ENCODE data around the gene PRKACG. TPM values are rescaled to one million over a fixed set of nuclear protein-coding genes. Genes with fewer than 3 reads are reported as not detected.
"Not testable (repeated sequence)": the region's sequence is repeated elsewhere in the genome, so short reads cannot be mapped to it uniquely, and the experiment has no call there.

Gene PRKACG
- polyA plus RNA-seq, 12 donors, result 0.11 to 0.13 (median 0.12) TPM; not detected in 8

DNA sequence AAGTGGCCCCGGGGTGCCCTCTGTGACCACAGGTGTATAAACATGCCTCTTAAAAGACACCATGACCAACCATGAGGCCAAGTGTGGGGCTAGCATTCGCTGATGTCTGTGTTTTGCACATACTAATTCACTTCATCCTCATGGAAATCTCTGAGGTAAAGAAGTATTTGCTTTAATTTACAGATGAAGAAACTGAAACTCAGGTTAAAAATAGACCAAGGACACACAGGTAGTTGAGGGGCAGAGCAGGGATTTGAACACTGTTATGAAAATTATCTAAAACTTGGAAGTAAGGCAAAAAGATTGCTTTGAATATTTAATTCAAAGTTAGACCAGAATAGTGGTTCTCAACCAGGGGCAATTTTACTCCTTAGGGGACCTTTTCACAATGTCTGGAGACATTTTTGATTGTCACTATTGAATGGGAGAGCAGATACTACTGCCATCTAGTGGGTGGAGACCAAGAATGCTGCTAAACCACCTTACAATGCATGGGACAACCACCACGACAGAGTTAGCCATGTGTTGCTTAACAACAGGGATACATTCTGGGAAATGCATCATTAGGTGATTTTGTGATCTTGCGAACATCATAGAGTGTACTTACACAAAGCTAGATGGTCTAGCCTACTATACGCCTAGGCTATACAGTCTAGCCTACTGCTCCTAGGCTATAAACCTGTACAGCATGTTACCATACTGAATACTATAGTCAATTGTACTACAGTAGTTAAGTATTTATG lies 13.6 kb upstream of the PRKACG start:
- DNase-seq, result peak; percentile 35

DNA sequence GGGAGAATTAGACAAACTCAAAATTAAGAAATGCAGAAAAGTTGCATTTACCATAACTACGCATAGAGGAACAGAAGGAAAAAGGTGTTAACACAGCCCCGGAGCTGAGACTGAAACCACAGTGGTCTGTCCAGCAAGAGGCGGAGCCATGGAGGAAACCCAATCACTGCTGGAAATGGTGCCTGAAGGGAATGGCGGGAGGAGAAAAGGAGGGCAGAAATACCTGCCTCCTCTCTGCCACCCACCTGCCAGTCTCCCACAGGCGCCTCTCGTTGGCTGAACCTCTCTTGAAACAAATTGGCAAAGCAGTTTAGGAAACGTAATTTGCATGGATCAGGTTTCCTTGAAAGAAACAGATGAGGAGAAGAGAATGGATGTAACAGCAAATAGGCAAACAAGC lies 9.7 kb upstream of the PRKACG start:
- DNase-seq, result no peak

- DNase-seq, result no peak
Observed at GRCh38 chr9:69020301-69021145, 6.6 kb upstream of the PRKACG start.

- no peak for DNase-seq
Observed at GRCh38 chr9:69019808-69020207, 5.9 kb upstream of the PRKACG start.

GRCh38 chr9:69018737-69019136 lies 4.8 kb upstream of the PRKACG start:
- DNase-seq, result no peak

- no peak for DNase-seq
Observed at GRCh38 chr9:69016191-69017096, 2.5 kb upstream of the PRKACG start.

- DNase-seq, result no peak
Observed at GRCh38 chr9:69013382-69013727, 558 bp downstream of the PRKACG start.

DNA sequence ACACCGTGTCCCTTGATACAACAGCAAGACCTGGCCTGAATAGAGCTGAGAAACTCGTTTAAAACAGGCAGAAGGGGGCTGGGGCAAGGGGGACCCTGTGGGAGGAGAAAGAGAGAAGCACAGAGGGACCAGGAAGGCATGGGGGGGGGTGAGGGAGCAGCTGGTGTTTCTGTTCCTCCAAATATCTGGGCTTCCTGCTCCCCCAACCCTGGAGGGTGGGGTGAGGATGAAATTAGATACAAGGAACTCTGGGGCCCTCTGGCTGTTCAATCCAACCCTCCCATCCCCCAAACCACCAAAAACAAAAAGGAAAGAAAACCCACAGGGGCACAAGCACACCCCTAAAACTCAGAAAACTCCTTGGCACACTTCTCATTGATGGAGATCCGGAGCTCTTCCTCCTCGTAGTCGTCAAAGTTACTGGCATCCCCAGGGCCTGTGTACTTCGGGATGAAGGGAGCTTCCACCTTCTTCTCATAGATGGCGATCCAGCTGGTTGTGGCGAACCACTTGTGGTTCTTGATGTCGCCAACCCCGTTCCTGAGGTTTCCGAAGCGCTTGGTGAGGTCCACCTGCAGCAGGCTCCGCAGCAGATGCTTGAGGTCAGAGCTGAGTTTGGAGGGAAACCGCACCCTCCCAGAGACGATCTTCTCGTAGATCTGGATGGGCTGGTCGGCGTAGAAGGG lies 1.1 kb downstream of the PRKACG start:
- DNase-seq, result no peak

GRCh38 chr9:69009708-69010107 lies 4.2 kb downstream of the PRKACG start:
- DNase-seq, result no peak

- no peak for DNase-seq
Observed at GRCh38 chr9:69004836-69005235, 9.1 kb downstream of the PRKACG start.

DNA sequence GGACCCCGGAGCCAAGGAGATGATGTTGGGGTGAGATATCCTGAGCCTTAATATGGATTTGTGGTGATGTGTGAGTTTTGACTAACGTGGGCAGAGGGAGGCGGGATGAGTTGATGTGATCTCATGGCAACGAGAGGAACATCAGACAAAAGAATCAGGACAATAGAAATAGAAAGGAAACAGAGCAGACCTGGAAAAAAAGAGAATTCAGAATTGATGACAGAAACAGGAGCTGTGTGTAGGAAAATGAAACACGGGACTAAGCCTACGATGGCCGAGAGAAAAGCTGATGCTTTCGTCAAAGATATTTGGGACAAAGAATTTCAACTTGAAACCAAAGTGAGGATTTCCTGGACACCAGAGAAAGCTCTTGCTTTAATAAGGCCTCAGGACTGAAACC lies 10.9 kb downstream of the PRKACG start:
- no peak for DNase-seq

- no peak for DNase-seq
Observed at GRCh38 chr9:69001921-69002320, 12.0 kb downstream of the PRKACG start.

DNA sequence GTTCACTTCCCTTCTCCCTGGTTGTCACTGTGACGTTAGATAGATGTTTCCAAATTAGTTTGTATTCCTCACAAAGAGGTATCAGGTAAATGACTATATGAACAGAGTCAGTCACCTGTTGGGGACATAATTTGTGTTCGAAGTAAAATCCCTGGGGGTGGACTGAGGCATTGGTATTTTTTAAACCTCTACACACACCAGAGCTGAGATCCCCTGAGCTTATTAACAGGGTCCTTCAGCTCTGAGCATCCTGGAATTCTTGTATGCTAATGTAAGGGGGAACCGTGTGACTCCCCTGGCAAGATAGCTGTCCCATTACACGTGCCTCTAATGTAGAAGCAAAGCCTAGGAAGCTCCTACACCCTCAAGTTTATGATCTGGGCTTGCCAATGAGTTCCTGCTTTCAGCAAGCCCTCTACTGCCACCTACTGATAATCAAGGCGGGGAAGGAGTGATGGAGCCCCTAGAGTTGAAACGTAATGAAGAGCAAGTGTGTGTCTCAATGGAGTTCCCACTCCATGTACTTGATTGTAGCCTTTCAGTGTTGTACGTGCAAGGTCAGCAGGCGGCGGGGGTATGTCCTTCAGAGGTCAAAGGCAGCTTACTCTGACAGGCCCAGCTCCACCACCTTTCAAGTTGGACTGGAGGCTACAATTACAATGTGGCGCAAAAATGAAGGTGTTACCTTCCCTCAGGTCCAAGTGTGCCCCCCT lies 14.4 kb downstream of the PRKACG start:
- DNase-seq, result peak; percentile 64

DNA sequence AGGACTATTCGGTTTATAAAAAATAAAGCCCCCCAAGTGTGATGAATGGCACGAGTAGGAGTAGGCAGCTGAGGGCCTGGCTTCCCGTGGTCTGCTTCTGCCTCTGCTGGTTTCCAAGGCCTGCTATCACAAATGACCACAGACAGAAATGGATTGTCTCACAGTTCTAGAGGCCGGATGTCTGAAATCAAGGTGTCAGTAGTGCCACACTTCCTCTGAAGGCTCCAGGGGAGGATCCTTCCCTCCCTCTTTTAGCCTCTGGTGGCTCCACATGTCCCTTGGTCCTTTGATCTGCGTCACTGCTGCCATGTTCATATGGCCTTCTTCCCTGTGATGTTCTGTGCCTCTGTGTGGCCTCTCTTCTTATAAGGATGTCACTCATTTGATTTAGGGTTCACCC lies 15.1 kb downstream of the PRKACG start:
- DNase-seq, result no peak

DNA sequence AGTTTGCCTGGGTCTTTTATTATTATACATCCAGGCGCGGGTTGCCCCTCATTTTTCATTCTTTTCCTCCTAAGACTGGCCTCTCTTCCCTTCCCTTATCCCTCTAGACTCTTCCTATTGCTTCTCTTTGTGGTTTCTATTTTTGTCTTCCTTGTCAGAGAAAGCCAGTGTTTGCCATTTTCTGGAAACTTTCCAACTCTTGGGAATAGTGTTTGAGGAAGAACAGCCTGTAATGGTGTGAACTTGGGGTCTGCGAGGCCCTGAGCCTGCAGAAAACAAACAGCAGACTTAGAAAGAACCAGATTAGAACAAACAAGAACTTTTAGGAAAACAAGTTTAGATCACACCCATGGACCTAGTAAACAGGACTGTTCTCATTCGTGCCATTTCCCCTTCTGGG lies 15.5 kb downstream of the PRKACG start:
- DNase-seq, result no peak

DNA sequence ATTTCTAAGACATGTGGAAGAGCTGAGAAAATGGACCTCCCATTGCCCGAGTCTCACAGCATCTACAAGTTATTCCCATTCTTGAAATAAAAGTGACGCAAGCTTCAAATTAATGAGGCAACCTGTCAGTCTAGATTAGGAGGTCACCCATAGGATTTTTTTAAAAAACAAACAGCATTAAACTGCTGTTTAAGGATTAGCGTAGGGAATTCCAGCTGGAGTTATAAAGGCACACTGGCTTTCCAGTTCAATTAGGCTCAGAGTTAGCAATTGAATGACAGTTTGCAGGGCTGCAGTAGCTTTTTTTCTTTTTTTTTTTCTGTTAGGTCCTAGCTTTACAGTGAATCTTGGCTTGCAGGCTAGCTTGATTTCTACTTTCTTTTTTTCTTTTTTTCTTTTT lies 16.2 kb downstream of the PRKACG start:
- DNase-seq, result no peak

- DNase-seq, result no peak
Observed at GRCh38 chr9:68996462-68996861, 17.5 kb downstream of the PRKACG start.

- DNase-seq, result no peak
Observed at GRCh38 chr9:68995776-68996175, 18.1 kb downstream of the PRKACG start.

GRCh38 chr9:68991457-68991856 lies 22.5 kb downstream of the PRKACG start:
- DNase-seq, result no peak

GRCh38 chr9:68986949-68987348 lies 27.0 kb downstream of the PRKACG start:
- not testable (repeated sequence) for DNase-seq

All from muscle of arm (tissue), 12 donors.